NCI-H1417 treated with DMSO at 0.1 percent for 48 hours (cell line): ENCODE results near the gene GSS.

Source experiments
- DNase-seq: peaks from one replicate; lab custom pipeline; 2025; lab: John Stamatoyannopoulos, UW

The GSS gene

GRCh38 chr20:34946661-34947060 is 8.9 kb downstream of the GSS start:
- DNase-seq: no peak

- no peak for DNase-seq
These were observed 10.1 kb downstream of the GSS start for GRCh38 chr20:34945315-34946077.

GRCh38 chr20:34943808-34944567 is 11.6 kb downstream of the GSS start:
- no peak for DNase-seq

- no peak for DNase-seq
These were observed 13.3 kb downstream of the GSS start for GRCh38 chr20:34942301-34942700.

- DNase-seq: no peak
These were observed 14.4 kb downstream of the GSS start for GRCh38 chr20:34941226-34941625.

GRCh38 chr20:34940081-34940481 is 15.5 kb downstream of the GSS start:
- no peak for DNase-seq

GRCh38 chr20:34938466-34939163 is 17.0 kb downstream of the GSS start:
- no peak for DNase-seq

- no peak for DNase-seq
These were observed 23.8 kb downstream of the GSS start for GRCh38 chr20:34931771-34932170.

- no peak for DNase-seq
These were observed 27.2 kb downstream of the GSS start for GRCh38 chr20:34928411-34928810.

- no peak for DNase-seq
These were observed 27.9 kb downstream of the GSS start for GRCh38 chr20:34927736-34928135.

GRCh38 chr20:34926581-34926980 is 29.0 kb downstream of the GSS start:
- DNase-seq: no peak

GRCh38 chr20:34925981-34926380 is 29.6 kb downstream of the GSS start:
- no peak for DNase-seq

GRCh38 chr20:34925341-34925740 is 30.3 kb downstream of the GSS start:
- DNase-seq: no peak

- no peak for DNase-seq
These were observed 32.2 kb downstream of the GSS start for GRCh38 chr20:34923414-34923813.

- DNase-seq: no peak
These were observed 32.8 kb downstream of the GSS start for GRCh38 chr20:34922654-34923381.

GRCh38 chr20:34921436-34921835 is 34.2 kb downstream of the GSS start:
- DNase-seq: no peak

GRCh38 chr20:34920055-34920454 is 35.6 kb downstream of the GSS start:
- DNase-seq: no peak

- DNase-seq: no peak
These were observed 38.7 kb downstream of the GSS start for GRCh38 chr20:34916774-34917354.

- DNase-seq: no peak
These were observed 39.7 kb downstream of the GSS start for GRCh38 chr20:34915749-34916455.

- no peak for DNase-seq
These were observed 40.5 kb downstream of the GSS start for GRCh38 chr20:34915131-34915530.
